Uterus (tissue), 4 donors: ENCODE measurements around the gene NRXN3. TPM values are rescaled to one million over a fixed set of nuclear protein-coding genes. Genes with fewer than 3 reads are reported as not detected.

Experiments
- DNase-seq, 2 donors: peaks; one replicate each; pipeline ENCODE4 v3.0.0-alpha.2; 2019 to 2020
- H3K27ac ChIP-seq, 2 donors: fragments of 200-600 bp; sonication (generic); 1 replicate in 1 of 2; 2 replicates in 1 of 2; pipeline ENCODE4 v1.5.1; 2016 to 2018
- H3K27me3 ChIP-seq, 2 donors: fragments of 200-600 bp; sonication (generic); one replicate each; pipeline ENCODE4 v1.5.1; 2018 to 2019; ENCODE audit warnings: control low read depth in 1 of 2
- H3K36me3 ChIP-seq, 2 donors: fragments of 200-600 bp; sonication (generic); one replicate each; pipeline ENCODE4 v1.5.1; 2019; ENCODE audit warnings: control low read depth in 1 of 2
- H3K4me1 ChIP-seq, 2 donors: fragments of 200-600 bp; sonication (generic); one replicate each; pipeline ENCODE4 v1.5.1; 2018 to 2019; ENCODE audit warnings: control low read depth in 1 of 2
- H3K4me3 ChIP-seq, 2 donors: fragments of 200-600 bp; sonication (generic); 1 replicate in 1 of 2; 2 replicates in 1 of 2; pipeline ENCODE4 v1.5.1; 2018 to 2019; ENCODE audit warnings: mild to moderate bottlenecking in 1 of 2
- H3K9me3 ChIP-seq, 2 donors: fragments of 200-600 bp; sonication (generic); one replicate each; pipeline ENCODE4 v1.5.1; 2019; ENCODE audit warnings: control low read depth in 1 of 2
- POLR2A ChIP-seq, 2 donors: fragments of 450-650 bp; IDR thresholded peaks; one replicate each; pipeline ENCODE4 v1.6.1; 2016; ENCODE audit warnings: antibody characterized with exemption in 2 of 2, mild to moderate bottlenecking in 1 of 2, moderate library complexity in 1 of 2
- intact Hi-C: fragments of 100-400 bp; cut with DNase I; formaldehyde crosslinking; loops from one replicate; pipeline ENCODE4 v1.15.1; 2023; ENCODE audit warnings: low total_unique reads
- total RNA-seq, 4 donors: library from RNA; depleted of rRNA in 3 of 4; stranded (reverse); fragments of >200 nt in 3 of 4; gene quantifications; one replicate each; pipeline versions ENCODE4 v1.1.0 to v1.2.4, GENCODE V29; 2014 to 2023
- TF ChIP-seq, protein P1 (sequence below), 4 experiments: fragments of 200-600 bp in 2 of 4; fragments of 450-650 bp in 2 of 4; sonication (generic) in 2 of 4; IDR thresholded peaks; one replicate each; pipeline ENCODE4 v1.5.1; 2016 to 2019; ENCODE audit warnings: antibody characterized with exemption in 4 of 4, mild to moderate bottlenecking in 2 of 4, moderate library complexity in 1 of 4
- donor health status: DM: yes; HTN: yes; CAD: no.

Gene NRXN3
- total RNA-seq, 4 donors from 2014 or later: 2.9 to 17.0 (median 4.4) TPM

- Histone ChIP-seq H3K4me3 (no peak overlapping the region), H3K9me3 (no peaks in the 10 kb centered on the region), H3K27me3 (no peaks in the 10 kb centered on the region), H3K36me3 (no peaks in the 10 kb centered on the region), H3K4me1 (no peaks in the 10 kb centered on the region), H3K27ac (no peak overlapping the region)
- intact Hi-C loops: no loop called here
- TF ChIP-seq POLR2A (IDR thresholded peaks at IDR 0.05): no peak
- TF ChIP-seq, protein P1, sequence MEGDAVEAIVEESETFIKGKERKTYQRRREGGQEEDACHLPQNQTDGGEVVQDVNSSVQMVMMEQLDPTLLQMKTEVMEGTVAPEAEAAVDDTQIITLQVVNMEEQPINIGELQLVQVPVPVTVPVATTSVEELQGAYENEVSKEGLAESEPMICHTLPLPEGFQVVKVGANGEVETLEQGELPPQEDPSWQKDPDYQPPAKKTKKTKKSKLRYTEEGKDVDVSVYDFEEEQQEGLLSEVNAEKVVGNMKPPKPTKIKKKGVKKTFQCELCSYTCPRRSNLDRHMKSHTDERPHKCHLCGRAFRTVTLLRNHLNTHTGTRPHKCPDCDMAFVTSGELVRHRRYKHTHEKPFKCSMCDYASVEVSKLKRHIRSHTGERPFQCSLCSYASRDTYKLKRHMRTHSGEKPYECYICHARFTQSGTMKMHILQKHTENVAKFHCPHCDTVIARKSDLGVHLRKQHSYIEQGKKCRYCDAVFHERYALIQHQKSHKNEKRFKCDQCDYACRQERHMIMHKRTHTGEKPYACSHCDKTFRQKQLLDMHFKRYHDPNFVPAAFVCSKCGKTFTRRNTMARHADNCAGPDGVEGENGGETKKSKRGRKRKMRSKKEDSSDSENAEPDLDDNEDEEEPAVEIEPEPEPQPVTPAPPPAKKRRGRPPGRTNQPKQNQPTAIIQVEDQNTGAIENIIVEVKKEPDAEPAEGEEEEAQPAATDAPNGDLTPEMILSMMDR (IDR thresholded peaks at IDR 0.05): no peak
- DNase-seq: no peak
These were observed 804.5 kb downstream of the NRXN3 start for GRCh38 chr14:78974691-78975090.

GRCh38 chr14:78975734-78976133 lies 805.6 kb downstream of the NRXN3 start:
- Histone ChIP-seq H3K9me3 (no peaks in the 10 kb centered on the region), H3K27me3 (no peaks in the 10 kb centered on the region), H3K4me1 (no peaks in the 10 kb centered on the region), H3K36me3 (no peaks in the 10 kb centered on the region), H3K4me3 (no peak overlapping the region), H3K27ac (no peak overlapping the region)
- no peak for TF ChIP-seq POLR2A (IDR thresholded peaks at IDR 0.05)
- TF ChIP-seq, protein P1 (IDR thresholded peaks at IDR 0.05): no peak
- intact Hi-C loops: no loop called here
- DNase-seq: no peak

GRCh38 chr14:78978896-78979295 lies 808.7 kb downstream of the NRXN3 start:
- no peaks in the 10 kb centered on the region for H3K4me1 ChIP-seq
- no peaks in the 10 kb centered on the region for H3K9me3 ChIP-seq
- no peaks in the 10 kb centered on the region for H3K36me3 ChIP-seq
- no peak for TF ChIP-seq POLR2A (IDR thresholded peaks at IDR 0.05)
- TF ChIP-seq, protein P1 (IDR thresholded peaks at IDR 0.05): no peak
- H3K27ac ChIP-seq: no peak overlapping the region
- no peak for DNase-seq
- H3K27me3 ChIP-seq: no peaks in the 10 kb centered on the region
- no peak overlapping the region for H3K4me3 ChIP-seq
- intact Hi-C loops: no loop called here

DNA sequence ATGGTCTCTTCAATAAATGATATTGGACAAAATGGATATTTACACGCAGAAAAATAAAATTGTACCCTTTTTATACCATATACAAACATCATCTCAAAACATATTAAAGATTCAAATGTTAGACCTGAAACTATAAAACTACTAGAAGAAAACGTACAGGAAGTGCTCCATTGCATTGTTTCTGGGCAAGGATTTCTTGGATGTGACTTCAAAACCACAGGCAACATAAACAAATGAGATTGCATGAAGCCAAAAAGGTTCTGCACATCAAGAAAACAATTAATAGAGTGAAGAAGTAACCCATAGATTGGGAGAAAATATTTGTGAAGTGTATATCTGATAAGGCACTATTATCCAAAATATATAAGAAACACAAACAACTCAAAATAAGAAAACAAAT lies 812.4 kb downstream of the NRXN3 start:
- intact Hi-C loops: no loop called here
- H3K36me3 ChIP-seq: no peaks in the 10 kb centered on the region
- no peak overlapping the region for H3K27ac ChIP-seq
- H3K27me3 ChIP-seq: no peaks in the 10 kb centered on the region
- no peak overlapping the region for H3K4me3 ChIP-seq
- TF ChIP-seq, protein P1 (IDR thresholded peaks at IDR 0.05): no peak
- TF ChIP-seq POLR2A (IDR thresholded peaks at IDR 0.05): no peak
- H3K9me3 ChIP-seq: no peaks in the 10 kb centered on the region
- no peaks in the 10 kb centered on the region for H3K4me1 ChIP-seq
- DNase-seq: no peak

- no peaks in the 10 kb centered on the region for H3K9me3 ChIP-seq
- no peak for TF ChIP-seq POLR2A (IDR thresholded peaks at IDR 0.05)
- TF ChIP-seq, protein P1 (IDR thresholded peaks at IDR 0.05): no peak
- no peak overlapping the region for H3K4me3 ChIP-seq
- H3K36me3 ChIP-seq: no peaks in the 10 kb centered on the region
- no peaks in the 10 kb centered on the region for H3K27me3 ChIP-seq
- H3K4me1 ChIP-seq: no peaks in the 10 kb centered on the region
- H3K27ac ChIP-seq: no peak overlapping the region
- intact Hi-C loops: no loop called here
- DNase-seq: no peak
These were observed 813.0 kb downstream of the NRXN3 start for GRCh38 chr14:78983126-78983525.
